HEK293 (cell line): ENCODE measurements around the gene KXD1.

Experiments
- BCL11A ChIP-seq: fragments of 450-650 bp; formaldehyde crosslinking; IDR thresholded peaks from 2 replicates; pipeline ENCODE4 v1.5.1; 2016; ENCODE audit warnings: low read depth, missing biosample characterization, missing genetic modification characterization
- FEZF1 ChIP-seq: fragments of 450-650 bp; formaldehyde crosslinking; IDR thresholded peaks from 2 replicates; pipeline ENCODE4 v1.5.1; 2016; ENCODE audit warnings: missing biosample characterization, missing genetic modification characterization
- GLI4 ChIP-seq: fragments of 450-650 bp; formaldehyde crosslinking; IDR thresholded peaks from 2 replicates; pipeline ENCODE4 v1.5.1; 2016; ENCODE audit warnings: missing biosample characterization, missing genetic modification characterization
- HOXA7 ChIP-seq: sonication (generic); formaldehyde crosslinking; IDR thresholded peaks from 2 replicates; pipeline ENCODE4 v1.8.1; 2022; ENCODE audit warnings: missing genetic modification reagents, borderline replicate concordance
- HOXC10 ChIP-seq: sonication (generic); formaldehyde crosslinking; IDR thresholded peaks from 2 replicates; pipeline ENCODE4 v1.8.1; 2023; ENCODE audit warnings: mild to moderate bottlenecking, missing genetic modification reagents
- MYNN ChIP-seq: fragments of 450-650 bp; formaldehyde crosslinking; IDR thresholded peaks from 2 replicates; pipeline ENCODE4 v1.5.1; 2016; ENCODE audit warnings: missing biosample characterization, missing genetic modification characterization, borderline replicate concordance
- PRDM2 ChIP-seq: fragments of 450-650 bp; formaldehyde crosslinking; IDR thresholded peaks from 2 replicates; pipeline ENCODE4 v1.5.1; 2016; ENCODE audit warnings: missing biosample characterization, missing genetic modification characterization, borderline replicate concordance
- REPIN1 ChIP-seq: fragments of 450-650 bp; formaldehyde crosslinking; IDR thresholded peaks from 2 replicates; pipeline ENCODE4 v1.5.1; 2017; ENCODE audit warnings: missing biosample characterization, missing genetic modification characterization, low read depth
- SCRT1 ChIP-seq: fragments of 450-650 bp; formaldehyde crosslinking; IDR thresholded peaks from 2 replicates; pipeline ENCODE4 v1.5.1; 2016; ENCODE audit warnings: missing biosample characterization, missing genetic modification characterization, borderline replicate concordance
- SP3 ChIP-seq: fragments of 450-650 bp; formaldehyde crosslinking; IDR thresholded peaks from 2 replicates; pipeline ENCODE4 v1.5.1; 2016; ENCODE audit warnings: missing biosample characterization, missing genetic modification characterization
- WT1 ChIP-seq: fragments of 450-650 bp; formaldehyde crosslinking; IDR thresholded peaks from 2 replicates; pipeline ENCODE4 v1.5.1; 2016; ENCODE audit warnings: missing biosample characterization, missing genetic modification characterization
- YY1 ChIP-seq: fragments of 450-650 bp; formaldehyde crosslinking; IDR thresholded peaks from 2 replicates; pipeline ENCODE4 v1.5.1; 2018; ENCODE audit warnings: missing biosample characterization, missing genetic modification characterization
- ZBTB20 ChIP-seq: fragments of 450-650 bp; formaldehyde crosslinking; IDR thresholded peaks from 2 replicates; pipeline ENCODE4 v1.5.1; 2016; ENCODE audit warnings: missing biosample characterization, missing genetic modification characterization
- ZBTB7A ChIP-seq: fragments of 450-650 bp; formaldehyde crosslinking; IDR thresholded peaks from 2 replicates; pipeline ENCODE4 v1.5.1; 2016; ENCODE audit warnings: low read depth, missing biosample characterization, missing genetic modification characterization
- ZEB2 ChIP-seq: fragments of 450-650 bp; formaldehyde crosslinking; IDR thresholded peaks from 2 replicates; pipeline ENCODE4 v1.5.1; 2016; ENCODE audit warnings: missing biosample characterization, missing genetic modification characterization
- ZNF146 ChIP-seq: fragments of 450-650 bp; formaldehyde crosslinking; IDR thresholded peaks from 2 replicates; pipeline ENCODE4 v1.5.1; 2016; ENCODE audit warnings: missing biosample characterization, missing genetic modification characterization
- ZNF169 ChIP-seq: fragments of 450-650 bp; formaldehyde crosslinking; IDR thresholded peaks from 2 replicates; pipeline ENCODE4 v1.5.1; 2016; ENCODE audit warnings: missing biosample characterization, missing genetic modification characterization
- ZNF23 ChIP-seq: fragments of 450-650 bp; formaldehyde crosslinking; IDR thresholded peaks from 2 replicates; pipeline ENCODE4 v1.5.1; 2016; ENCODE audit warnings: missing biosample characterization, missing genetic modification characterization, borderline replicate concordance
- ZNF24 ChIP-seq: fragments of 450-650 bp; formaldehyde crosslinking; IDR thresholded peaks from 2 replicates; pipeline ENCODE4 v1.5.1; 2016; ENCODE audit warnings: missing biosample characterization, missing genetic modification characterization
- ZNF311 ChIP-seq: fragments of 450-650 bp; formaldehyde crosslinking; IDR thresholded peaks from 2 replicates; pipeline ENCODE4 v1.5.1; 2017; ENCODE audit warnings: missing biosample characterization, missing genetic modification characterization, borderline replicate concordance
- ZNF324 ChIP-seq: fragments of 450-650 bp; formaldehyde crosslinking; IDR thresholded peaks from 2 replicates; pipeline ENCODE4 v1.5.1; 2016; ENCODE audit warnings: missing biosample characterization, missing genetic modification characterization
- ZNF341 ChIP-seq: fragments of 450-650 bp; formaldehyde crosslinking; IDR thresholded peaks from 2 replicates; pipeline ENCODE4; 2016; ENCODE audit warnings: low read depth, missing biosample characterization, missing genetic modification characterization
- ZNF426 ChIP-seq: fragments of 450-650 bp; formaldehyde crosslinking; IDR thresholded peaks from 2 replicates; pipeline ENCODE4 v1.5.1; 2017; ENCODE audit warnings: missing biosample characterization, missing genetic modification characterization, mild to moderate bottlenecking, inconsistent platforms, moderate library complexity
- ZNF433 ChIP-seq: fragments of 450-650 bp; formaldehyde crosslinking; IDR thresholded peaks from 2 replicates; pipeline ENCODE4 v1.5.1; 2016; ENCODE audit warnings: missing biosample characterization, missing genetic modification characterization, low read depth
- ZNF501 ChIP-seq: fragments of 450-650 bp; formaldehyde crosslinking; IDR thresholded peaks from 2 replicates; pipeline ENCODE4 v1.5.1; 2016; ENCODE audit warnings: missing biosample characterization, missing genetic modification characterization
- ZNF529 ChIP-seq: fragments of 450-650 bp; formaldehyde crosslinking; IDR thresholded peaks from 2 replicates; pipeline ENCODE4 v1.5.1; 2017; ENCODE audit warnings: missing genetic modification characterization, missing biosample characterization; ENCODE audit not compliant: insufficient replicate concordance
- ZNF548 ChIP-seq: fragments of 450-650 bp; formaldehyde crosslinking; IDR thresholded peaks from 2 replicates; pipeline ENCODE4 v1.5.1; 2016; ENCODE audit warnings: missing biosample characterization, missing genetic modification characterization
- ZNF555 ChIP-seq: fragments of 450-650 bp; formaldehyde crosslinking; conservative IDR thresholded peaks from 2 replicates; pipeline ENCODE4 v1.5.1; 2017; ENCODE audit warnings: missing biosample characterization, mild to moderate bottlenecking, missing genetic modification characterization, inconsistent platforms
- ZNF558 ChIP-seq: fragments of 450-650 bp; formaldehyde crosslinking; IDR thresholded peaks from 2 replicates; pipeline ENCODE4 v1.5.1; 2016; ENCODE audit warnings: missing biosample characterization, missing genetic modification characterization
- ZNF561 ChIP-seq: fragments of 450-650 bp; IDR thresholded peaks from 2 replicates; pipeline ENCODE4 v1.5.1; 2018; ENCODE audit warnings: missing biosample characterization, missing genetic modification characterization, borderline replicate concordance
- ZNF624 ChIP-seq: fragments of 450-650 bp; formaldehyde crosslinking; IDR thresholded peaks from 2 replicates; pipeline ENCODE4 v1.5.1; 2017; ENCODE audit warnings: missing biosample characterization, missing genetic modification characterization
- ZNF670 ChIP-seq: fragments of 450-650 bp; formaldehyde crosslinking; IDR thresholded peaks from 2 replicates; pipeline ENCODE4 v1.5.1; 2016; ENCODE audit warnings: missing biosample characterization, missing genetic modification characterization, low read depth
- ZNF747 ChIP-seq: fragments of 450-650 bp; formaldehyde crosslinking; IDR thresholded peaks from 2 replicates; pipeline ENCODE4 v1.5.1; 2016; ENCODE audit warnings: missing biosample characterization, missing genetic modification characterization
- ZNF785 ChIP-seq: fragments of 450-650 bp; formaldehyde crosslinking; IDR thresholded peaks from 2 replicates; pipeline ENCODE4 v1.5.1; 2016; ENCODE audit warnings: missing biosample characterization, missing genetic modification characterization
- ZNF830 ChIP-seq: fragments of 450-650 bp; IDR thresholded peaks from 2 replicates; pipeline ENCODE4 v1.5.0; 2018; ENCODE audit warnings: missing biosample characterization, missing genetic modification characterization, low read depth, mild to moderate bottlenecking, moderate library complexity
- ZNF843 ChIP-seq: fragments of 450-650 bp; formaldehyde crosslinking; IDR thresholded peaks from 2 replicates; pipeline ENCODE4 v1.5.1; 2016; ENCODE audit warnings: missing biosample characterization, missing genetic modification characterization
- TF ChIP-seq, protein P1 (sequence below): fragments of 450-650 bp; formaldehyde crosslinking; IDR thresholded peaks from 2 replicates; pipeline ENCODE4 v1.5.1; 2016; ENCODE audit warnings: missing biosample characterization, missing genetic modification characterization

KXD1 gene

DNA sequence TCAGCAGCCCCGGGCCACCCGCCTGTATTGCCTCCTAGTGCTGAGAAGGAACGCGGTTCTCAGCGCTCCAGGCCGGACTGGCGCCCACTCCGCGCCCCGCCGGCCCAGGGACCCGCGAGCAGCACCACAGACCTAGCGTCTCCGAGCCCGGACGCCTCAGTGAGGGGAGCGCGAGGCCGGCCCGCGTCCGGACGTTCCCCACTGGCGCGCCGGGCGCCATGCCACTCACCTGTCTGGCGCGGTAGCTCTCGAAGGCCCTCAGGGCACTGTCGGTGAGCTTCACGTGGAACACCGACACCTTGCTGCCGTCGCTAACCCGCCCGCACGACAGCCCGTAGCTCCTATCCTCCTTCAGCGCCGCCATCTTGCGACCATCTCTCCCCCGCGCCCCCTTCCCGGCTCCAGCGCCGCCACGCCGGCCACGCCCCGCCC, 36.0 kb upstream of the KXD1 start, which contains the start of gene ELL (continued):
- TF ChIP-seq PRDM2 (tag by site-specific recombination) (no peak), ZNF23 (tag by site-specific recombination) (no peak), ZNF169 (tag by site-specific recombination) (no peak), ZNF433 (no peak), ZNF24 (peak; percentile 62; the same call in 1 of the 2 replicates), HOXC10 (CRISPR knock-in tag) (no peak), HOXA7 (no peak), ZNF747 (tag by site-specific recombination) (no peak), ZNF785 (tag by site-specific recombination) (no peak), ZNF555 (tag by site-specific recombination) (no peak), ZNF324 (tag by site-specific recombination) (no peak), ZNF670 (tag by site-specific recombination) (no peak), ZNF146 (tag by site-specific recombination) (0 out of 2 replicates have a peak, but pooled peaks have one; percentile 3), ZNF341 (tag by site-specific recombination) (no peak), SCRT1 (tag by site-specific recombination) (no peak), ZNF624 (tag by site-specific recombination) (no peak), WT1 (peak; percentile 30; the same call in 1 of the 2 replicates), ZNF830 (tag by site-specific recombination) (no peak), ZBTB20 (tag by site-specific recombination) (0 out of 2 replicates have a peak, but pooled peaks have one; percentile 1), FEZF1 (tag by site-specific recombination) (no peak), MYNN (tag by site-specific recombination) (no peak), ZEB2 (tag by site-specific recombination) (peak; percentile 80), ZNF311 (tag by site-specific recombination) (no peak), SP3 (tag by site-specific recombination) (no peak), ZNF843 (0 out of 2 replicates have a peak, but pooled peaks have one; percentile 54), ZBTB7A (tag by site-specific recombination) (peak; percentile 94), ZNF548 (tag by site-specific recombination) (no peak), GLI4 (tag by site-specific recombination) (no peak), ZNF529 (tag by site-specific recombination) (no peak), REPIN1 (tag by site-specific recombination) (peak; percentile 55; the same call in 1 of the 2 replicates), ZNF558 (tag by site-specific recombination) (no peak), ZNF501 (tag by site-specific recombination) (peak; percentile 50), ZNF426 (tag by site-specific recombination) (no peak), YY1 (tag by site-specific recombination) (peak; percentile 92), ZNF561 (tag by site-specific recombination) (no peak), BCL11A (tag by site-specific recombination) (no peak)
- TF ChIP-seq, protein P1, sequence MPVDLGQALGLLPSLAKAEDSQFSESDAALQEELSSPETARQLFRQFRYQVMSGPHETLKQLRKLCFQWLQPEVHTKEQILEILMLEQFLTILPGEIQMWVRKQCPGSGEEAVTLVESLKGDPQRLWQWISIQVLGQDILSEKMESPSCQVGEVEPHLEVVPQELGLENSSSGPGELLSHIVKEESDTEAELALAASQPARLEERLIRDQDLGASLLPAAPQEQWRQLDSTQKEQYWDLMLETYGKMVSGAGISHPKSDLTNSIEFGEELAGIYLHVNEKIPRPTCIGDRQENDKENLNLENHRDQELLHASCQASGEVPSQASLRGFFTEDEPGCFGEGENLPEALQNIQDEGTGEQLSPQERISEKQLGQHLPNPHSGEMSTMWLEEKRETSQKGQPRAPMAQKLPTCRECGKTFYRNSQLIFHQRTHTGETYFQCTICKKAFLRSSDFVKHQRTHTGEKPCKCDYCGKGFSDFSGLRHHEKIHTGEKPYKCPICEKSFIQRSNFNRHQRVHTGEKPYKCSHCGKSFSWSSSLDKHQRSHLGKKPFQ, result no peak
